Measurements from ENCODE around the gene ATP5PF. TPM values are rescaled to one million over a fixed set of nuclear protein-coding genes. Genes with fewer than 3 reads are reported as not detected.

The ATP5PF gene
- total and polyA plus RNA-seq, 10 of the 15 experiments (the other 5 are each of a cell fraction or from before 2014, with no cell fraction given), result 103 to 1,604 (median 487) TPM

GRCh38 chr21:25750085-25750484 is 15.4 kb upstream of the ATP5PF start:
- H3K9ac ChIP-seq (ENCODE audit: control insufficient read depth, insufficient read depth, low read length), result no peak overlapping the region
- H2AFZ ChIP-seq (ENCODE audit: control insufficient read depth, low read depth, low read length), result no peak overlapping the region
- no peaks in the 10 kb centered on the region for H3K79me2 ChIP-seq (ENCODE audit: control insufficient read depth, insufficient read depth, low read length)
- FAIRE-seq (no peak), ATAC-seq (no peak), DNase-seq (ENCODE audit: low read depth, low spot score) (no peak)
- WGBS (ENCODE audit: insufficient coverage, insufficient replicate concordance, low lambda C conversion rate, missing lambda C conversion rate), result 91% methylated on average over 6 of the region's 6 CpGs
- H3K4me1 ChIP-seq (ENCODE audit: control insufficient read depth, insufficient read depth, low read length), result no peaks in the 10 kb centered on the region; the same call in 1 of the 2 replicates
- H3K4me3 ChIP-seq, result no peak overlapping the region
- BruUV-seq (replicated peaks), result no TSS peak
- H3K36me3 ChIP-seq (ENCODE audit: control insufficient read depth in 2 of 2, insufficient read depth in 2 of 2, low read length in 1 of 2), result peaks cover 5 to 13% of the 10 kb centered on the region in 2 experiments; a peak in 3 of 4 replicates
- H3K4me2 ChIP-seq (ENCODE audit: control insufficient read depth, insufficient read depth), result no peak overlapping the region
- RAD21 ChIA-PET (ENCODE audit: unreplicated experiment), result no interaction called here
- in situ Hi-C loops (cut with MboI), result no loop called here
- POLR2A ChIA-PET, result no interaction called here
- no peaks in the 10 kb centered on the region for H3K9me3 ChIP-seq (replicated peaks; ENCODE audit: control insufficient read depth, insufficient read depth, low read length)
- H3K27me3 ChIP-seq (replicated peaks in 1 of 2; ENCODE audit: control insufficient read depth in 2 of 2, insufficient read depth in 2 of 2, low read length in 1 of 2), result no peaks in the 10 kb centered on the region
- SMC1A ChIA-PET (ENCODE audit: uncharacterized antibody, unreplicated experiment), result no interaction called here
- intact Hi-C loops (cut with micrococcal nuclease; ENCODE audit: unreplicated experiment), result no loop called here
- H4K20me1 ChIP-seq (ENCODE audit: control insufficient read depth, insufficient read depth), result no peaks in the 10 kb centered on the region
- no peak overlapping the region for H3K27ac ChIP-seq (ENCODE audit: control insufficient read depth, insufficient read depth)
- CTCF ChIA-PET, result interaction anchor here (1.0 to 1.5 kb wide), 2 partner anchors 25 to 58 kb away, joined by 3 to 4 read pairs; no protein-coding TSS in a partner anchor
- TF ChIP-seq SMAD5 (IDR thresholded peaks at IDR 0.05; ENCODE audit: low read depth), result no peak
- no peak for TF ChIP-seq JUNB (IDR thresholded peaks at IDR 0.05)
- no peak for TF ChIP-seq BCL3 (IDR thresholded peaks at IDR 0.05; ENCODE audit: borderline replicate concordance, insufficient read depth, low read depth, low read length, poor library complexity, severe bottlenecking)
- TF ChIP-seq MEF2A (IDR thresholded peaks at IDR 0.05; ENCODE audit: insufficient read depth, low read depth, low read length), result no peak

GRCh38 chr21:25744854-25745253 is 10.2 kb upstream of the ATP5PF start:
- no peak overlapping the region for H3K9ac ChIP-seq (ENCODE audit: control insufficient read depth, insufficient read depth, low read length)
- H3K79me2 ChIP-seq (ENCODE audit: control insufficient read depth, insufficient read depth, low read length), result peaks cover 7% of the 10 kb centered on the region
- peaks cover 1 to 18% of the 10 kb centered on the region in 2 experiments; a peak in 3 of 4 replicates for H3K36me3 ChIP-seq (ENCODE audit: control insufficient read depth in 2 of 2, insufficient read depth in 2 of 2, low read length in 1 of 2)
- peaks cover under 1% of the 10 kb centered on the region; the same call in 1 of the 2 replicates for H3K4me1 ChIP-seq (ENCODE audit: control insufficient read depth, insufficient read depth, low read length)
- intact Hi-C loops (cut with micrococcal nuclease; ENCODE audit: unreplicated experiment) (no loop called here), in situ Hi-C loops (cut with MboI) (no loop called here)
- RAD21 ChIA-PET (ENCODE audit: unreplicated experiment), result no interaction called here
- SMC1A ChIA-PET (ENCODE audit: uncharacterized antibody, unreplicated experiment), result interaction anchor here (1.3 kb wide), 1 partner anchor 136 kb away, joined by 4 read pairs; no protein-coding TSS in a partner anchor
- H4K20me1 ChIP-seq (ENCODE audit: control insufficient read depth, insufficient read depth), result no peaks in the 10 kb centered on the region
- H3K4me3 ChIP-seq, result no peak overlapping the region
- no peaks in the 10 kb centered on the region for H3K9me3 ChIP-seq (replicated peaks; ENCODE audit: control insufficient read depth, insufficient read depth, low read length)
- no peak overlapping the region for H3K4me2 ChIP-seq (ENCODE audit: control insufficient read depth, insufficient read depth)
- POLR2A ChIA-PET, result interaction anchor here (2.3 kb wide), 1 partner anchor 10 kb away, joined by 12 read pairs; the partner anchor contains the start of genes ATP5PF and GABPA
- no peak for FAIRE-seq
- no peak overlapping the region for H2AFZ ChIP-seq (ENCODE audit: control insufficient read depth, low read depth, low read length)
- no TSS peak for BruUV-seq (replicated peaks)
- H3K27ac ChIP-seq (ENCODE audit: control insufficient read depth, insufficient read depth), result no peak overlapping the region
- no peak for DNase-seq (ENCODE audit: low read depth, low spot score)
- WGBS (ENCODE audit: insufficient coverage, insufficient replicate concordance, low lambda C conversion rate, missing lambda C conversion rate), result 83% methylated on average over 2 of the region's 2 CpGs
- no peak for ATAC-seq
- no peaks in the 10 kb centered on the region for H3K27me3 ChIP-seq (replicated peaks in 1 of 2; ENCODE audit: control insufficient read depth in 2 of 2, insufficient read depth in 2 of 2, low read length in 1 of 2)
- CTCF ChIA-PET, result interaction anchor here (0.7 to 2.1 kb wide), 4 partner anchors 9 to 56 kb away, joined by 3 to 6 read pairs (median 4); no protein-coding TSS in a partner anchor
- TF ChIP-seq HDAC6 (IDR thresholded peaks at IDR 0.05; ENCODE audit: unreplicated experiment), result no peak
- no peak for TF ChIP-seq CTCF (IDR thresholded peaks at IDR 0.05 in 2 of 3, conservative IDR thresholded peaks at IDR 0.05 in 1 of 3; ENCODE audit: control insufficient read depth in 2 of 3, extremely low read depth in 1 of 3, insufficient read depth in 1 of 3, low read depth in 3 of 3, low read length in 3 of 3)
- TF ChIP-seq ASH2L (IDR thresholded peaks at IDR 0.05; ENCODE audit: borderline replicate concordance, low read depth), result no peak
- no peak for TF ChIP-seq BCLAF1 (IDR thresholded peaks at IDR 0.05)
- TF ChIP-seq SREBF1 (IDR thresholded peaks at IDR 0.05; ENCODE audit: low read length), result no peak
